Left ventricle myocardium superior (tissue), 1 donor: Measurements from ENCODE around the gene UGT2A1. TPM values are rescaled to one million over a fixed set of nuclear protein-coding genes. Genes with fewer than 3 reads are reported as not detected.

ENCODE experiments used
- ATAC-seq: fragments of 200-7000 bp; cut with Tn5 transposase; one replicate; pipeline ENCODE4 v1.9.1; 2020; ENCODE audit warnings: mild to moderate bottlenecking, moderate library complexity
- DNase-seq: peaks from one replicate; pipeline ENCODE4 v3.0.0-alpha.2; 2020
- intact Hi-C: fragments of 100-400 bp; cut with micrococcal nuclease; formaldehyde crosslinking; loops from one replicate; pipeline ENCODE4 v1.11.0; 2022
- total RNA-seq: library from RNA; stranded (reverse); fragmentation: NEBNext Ultra II Directional; extraction: Animal tissue kit (Norgen Biotek cat#: 25700); gene quantifications from one replicate; pipeline ENCODE4 v1.2.1, GENCODE V29; 2021
- donor health status: DM: no; HTN: yes; CAD: no; lungs with severe emphysema.

UGT2A1 gene
- total RNA-seq, 1 donor from 2014 or later: not detected

DNA sequence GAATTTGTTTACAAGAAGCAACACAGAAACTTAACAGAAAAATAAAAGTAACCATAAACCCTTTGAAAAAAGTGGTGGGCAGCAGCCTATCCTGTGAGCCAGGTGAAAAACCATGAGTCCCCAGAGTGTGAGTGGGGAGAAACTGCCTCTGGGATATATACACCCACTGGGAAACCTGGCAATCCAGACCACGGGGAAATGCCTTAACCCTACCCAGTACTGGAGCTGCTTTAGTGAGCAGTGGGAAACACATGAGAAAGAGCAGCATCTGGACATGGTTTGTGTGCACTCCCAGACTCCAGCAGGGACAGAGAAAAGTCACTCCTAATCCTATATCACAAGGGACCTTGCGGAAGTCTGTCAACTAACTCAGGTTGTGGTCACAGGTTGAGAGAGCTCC, 53.0 kb downstream of the UGT2A1 start:
- DNase-seq (no peak), ATAC-seq (no peak)
- intact Hi-C loops: no loop called here

DNA sequence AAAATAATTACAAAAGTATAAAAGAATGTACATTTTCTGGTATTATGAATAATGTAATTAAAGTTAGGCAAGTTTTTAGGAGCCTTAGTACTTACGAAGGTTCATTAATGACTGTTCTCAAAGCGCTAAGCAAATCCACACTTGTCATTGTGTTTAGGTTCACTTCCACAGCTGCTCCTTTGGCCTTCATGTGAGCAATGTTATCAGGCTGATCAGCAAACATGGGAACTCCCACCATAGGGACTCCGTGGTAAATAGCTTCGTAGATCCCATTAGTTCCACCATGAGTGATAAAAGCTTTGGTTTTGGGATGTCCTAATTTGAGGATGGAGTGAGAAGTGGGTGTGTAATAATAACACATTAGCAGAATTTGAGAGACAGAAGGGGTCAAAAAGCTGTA, 58.7 kb downstream of the UGT2A1 start:
- no peak for ATAC-seq
- DNase-seq: no peak
- intact Hi-C loops: no loop called here

- intact Hi-C loops: no loop called here
- ATAC-seq (no peak), DNase-seq (no peak)
These were observed 61.7 kb downstream of the UGT2A1 start for GRCh38 chr4:69591364-69591763.

- no peak for DNase-seq
- ATAC-seq: no peak
- intact Hi-C loops: no loop called here
These were observed 63.2 kb downstream of the UGT2A1 start for GRCh38 chr4:69589884-69590283.

- intact Hi-C loops: no loop called here
- no peak for ATAC-seq
These were observed 68.9 kb downstream of the UGT2A1 start for GRCh38 chr4:69584135-69584534.

DNA sequence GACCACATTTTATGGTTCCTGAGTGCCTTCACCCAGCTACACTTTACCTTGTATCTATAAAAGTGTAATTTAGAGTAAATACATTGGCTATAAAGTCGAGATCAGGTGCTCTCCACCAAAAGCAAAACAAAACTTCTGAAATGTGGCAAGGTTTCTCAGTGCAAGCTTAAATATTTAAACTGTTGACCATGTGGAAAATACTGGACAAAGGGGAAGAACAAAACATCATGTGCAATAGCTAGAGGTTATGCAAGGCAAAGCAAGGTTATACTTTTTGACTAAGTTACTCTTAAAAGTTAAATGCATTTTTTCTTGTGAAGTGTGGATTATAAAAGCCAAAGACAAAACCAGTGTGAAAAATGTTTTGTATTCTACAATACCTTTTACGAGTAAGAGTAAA, 69.5 kb downstream of the UGT2A1 start:
- intact Hi-C loops: no loop called here
- no peak for ATAC-seq
- DNase-seq: no peak

More at GRCh38 chr4:69584135-69584534, 68.9 kb downstream of the UGT2A1 start:
- DNase-seq: no peak

DNA sequence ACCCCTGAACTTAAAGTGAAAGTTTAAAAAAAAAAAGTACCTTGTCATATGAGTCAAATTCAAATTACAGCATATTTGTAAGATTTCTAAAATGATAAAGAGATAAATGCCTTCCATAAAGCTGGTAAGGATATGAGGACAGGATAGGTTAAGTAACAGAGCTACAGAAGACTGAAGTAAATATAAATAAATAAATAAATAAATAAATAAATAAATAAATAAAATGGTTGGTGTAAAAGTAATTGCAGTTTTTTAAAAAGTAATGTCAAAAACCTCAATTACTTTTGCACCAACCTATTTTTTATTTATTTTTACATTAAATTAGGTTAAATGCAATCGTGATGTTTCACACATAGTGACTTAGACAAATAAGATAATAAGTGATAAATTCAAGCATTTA, 75.8 kb downstream of the UGT2A1 start:
- ATAC-seq (no peak), DNase-seq (no peak)
- intact Hi-C loops: no loop called here

GRCh38 chr4:69576251-69576877, 76.7 kb downstream of the UGT2A1 start:
- DNase-seq (no peak), ATAC-seq (no peak)
- intact Hi-C loops: no loop called here

GRCh38 chr4:69568787-69569186, 84.3 kb downstream of the UGT2A1 start:
- no peak for ATAC-seq
- no peak for DNase-seq
- intact Hi-C loops: no loop called here

- intact Hi-C loops: no loop called here
- DNase-seq (no peak), ATAC-seq (no peak)
These were observed 89.6 kb downstream of the UGT2A1 start for GRCh38 chr4:69563424-69563823.

GRCh38 chr4:69549651-69550050, 103.4 kb downstream of the UGT2A1 start:
- ATAC-seq: no peak

GRCh38 chr4:69546134-69546765, 106.8 kb downstream of the UGT2A1 start:
- no peak for DNase-seq
- intact Hi-C loops: no loop called here
- no peak for ATAC-seq

More at GRCh38 chr4:69549651-69550050, 103.4 kb downstream of the UGT2A1 start:
- DNase-seq: no peak
- intact Hi-C loops: no loop called here

Other genes starting within 250 kb of the UGT2A1 start
- gene UGT2B4, start 157.3 kb downstream of the UGT2A1 start, total RNA-seq: not detected
- not detected for gene UGT2A2, start 13.6 kb downstream of the UGT2A1 start, total RNA-seq
- 0.57 TPM for gene SULT1B1, start 107.4 kb upstream of the UGT2A1 start, total RNA-seq
- not detected for gene SULT1E1, start 206.9 kb upstream of the UGT2A1 start, total RNA-seq